Naive thymus-derived CD4-positive, alpha-beta T cell (primary cell): ENCODE measurements around the gene MANSC1. TPM values are rescaled to one million over a fixed set of nuclear protein-coding genes. Genes with fewer than 3 reads are reported as not detected.

ENCODE experiments used
- ATAC-seq: fragments of 150-1000 bp; cut with Tn5 transposase; 2 replicates; pipeline ENCODE4 v1.10.0; 2021; ENCODE audit warnings: mild to moderate bottlenecking, moderate library complexity
- CTCF ChIA-PET: fragments of 350-600 bp; sonication (Branson Sonifier 250); formaldehyde crosslinking; loops from one replicate; lab custom pipeline; 2021; ENCODE audit warnings: antibody characterized with exemption; lab: Charles Lee
- POLR2A ChIA-PET: fragments of 350-600 bp; sonication (Branson Sonifier 250); formaldehyde crosslinking; loops from one replicate; lab custom pipeline; 2021; ENCODE audit warnings: antibody characterized with exemption, inconsistent platforms; lab: Charles Lee
- DNase-seq, 9 donors: peaks; one replicate each; pipeline versions ENCODE4 v3.0.0 to v3.0.0-alpha.2; 2020 to 2022; ENCODE audit warnings: mixed read lengths in 1 of 9
- H3K27ac ChIP-seq: one replicate; pipeline ENCODE4 v1.7.0; 2013; ENCODE audit warnings: mild to moderate bottlenecking, low read depth, low read length, moderate library complexity
- H3K27me3 ChIP-seq, 2 donors: one replicate each; pipeline ENCODE4 v1.7.0; 2013; ENCODE audit warnings: low read length in 2 of 2, mild to moderate bottlenecking in 2 of 2, moderate library complexity in 2 of 2; ENCODE audit not compliant: control insufficient read depth in 2 of 2, insufficient read depth in 2 of 2
- H3K36me3 ChIP-seq, 3 experiments: 1 replicate in 2 of 3; 2 replicates in 1 of 3; pipeline ENCODE4 v1.7.0; 2013; ENCODE audit warnings: low read length in 3 of 3, mild to moderate bottlenecking in 3 of 3, moderate library complexity in 1 of 3; ENCODE audit not compliant: insufficient read depth in 3 of 3, control insufficient read depth in 2 of 3
- H3K4me1 ChIP-seq, 2 donors: one replicate each; pipeline ENCODE4 v1.7.0; 2013; ENCODE audit warnings: low read length in 2 of 2, mild to moderate bottlenecking in 2 of 2, moderate library complexity in 1 of 2; ENCODE audit not compliant: control insufficient read depth in 2 of 2, insufficient read depth in 2 of 2
- H3K4me3 ChIP-seq: 2 replicates; pipeline ENCODE4 v1.7.0; 2013; ENCODE audit warnings: mild to moderate bottlenecking, low read length
- H3K9me3 ChIP-seq, 3 experiments: 1 replicate in 2 of 3; 2 replicates in 1 of 3; pipeline ENCODE4 v1.7.0; 2013; ENCODE audit warnings: low read length in 3 of 3; ENCODE audit not compliant: control insufficient read depth in 2 of 3
- H3K27ac Mint-ChIP-seq, 9 donors: one replicate each; pipeline ENCODE4 v1.8.0; 2020 to 2022; ENCODE audit warnings: mixed read lengths in 9 of 9, mild to moderate bottlenecking in 8 of 9, moderate library complexity in 5 of 9, inconsistent platforms in 2 of 9
- H3K27me3 Mint-ChIP-seq, 5 donors: one replicate each; pipeline ENCODE4 v1.8.0; 2021 to 2022; ENCODE audit warnings: mixed read lengths in 5 of 5, mild to moderate bottlenecking in 1 of 5
- H3K36me3 Mint-ChIP-seq, 5 donors: one replicate each; pipeline ENCODE4 v1.8.0; 2020 to 2022; ENCODE audit warnings: mixed read lengths in 5 of 5, mild to moderate bottlenecking in 3 of 5, inconsistent platforms in 1 of 5
- H3K4me1 Mint-ChIP-seq, 7 donors: one replicate each; pipeline ENCODE4 v1.8.0; 2020 to 2022; ENCODE audit warnings: mixed read lengths in 7 of 7, mild to moderate bottlenecking in 3 of 7, inconsistent platforms in 1 of 7
- H3K4me3 Mint-ChIP-seq, 10 donors: one replicate each; pipeline ENCODE4 v1.8.0; 2020 to 2022; ENCODE audit warnings: mild to moderate bottlenecking in 10 of 10, mixed read lengths in 10 of 10, moderate library complexity in 6 of 10, inconsistent platforms in 2 of 10
- H3K9me3 Mint-ChIP-seq, 11 donors: one replicate each; pipeline ENCODE4 v1.8.0; 2020 to 2022; ENCODE audit warnings: mixed read lengths in 11 of 11, mild to moderate bottlenecking in 4 of 11, inconsistent platforms in 1 of 11, moderate library complexity in 1 of 11
- intact Hi-C, 2 donors: fragments of 100-400 bp; cut with micrococcal nuclease; formaldehyde crosslinking; loops; one replicate each; pipeline ENCODE4 v1.15.1; 2023
- polyA plus RNA-seq, 2 donors: library from polyadenylated mRNA; unstranded; fragments of 300-500 nt; fragmentation: Illumina TruSeq; gene quantifications; one replicate each; pipeline ENCODE4 v1.2.3, GENCODE V29; 2021
- total RNA-seq, 6 experiments: library from RNA in 5 of 6; stranded (reverse) in 5 of 6; gene quantifications; 1 replicate in 5 of 6; 2 replicates in 1 of 6; pipeline ENCODE4 v1.2.3 and lab custom pipeline; 2021 to 2026

The MANSC1 gene
- total and polyA plus RNA-seq, 7 experiments from 2014 or later = 0.60 to 4.2 (median 0.97) TPM

DNA sequence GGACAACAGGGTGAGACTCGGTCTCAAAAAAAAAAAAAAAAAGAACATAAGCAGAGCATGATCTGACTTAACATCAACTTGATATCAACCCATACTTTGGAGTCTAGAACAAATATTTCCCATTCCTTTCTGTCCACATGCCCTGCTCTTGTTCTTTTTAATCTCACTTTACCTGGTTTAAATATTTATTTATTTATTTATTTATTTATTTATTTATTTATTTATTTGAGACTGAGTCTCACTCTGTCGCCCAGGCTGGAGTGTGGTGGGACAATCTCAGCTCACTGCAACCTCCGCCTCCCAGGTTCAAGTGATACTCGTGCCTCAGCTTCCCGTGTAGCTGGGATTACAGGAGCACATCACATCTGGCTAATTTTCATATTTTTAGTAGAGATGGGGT lies 63.6 kb downstream of the MANSC1 start:
- no peaks in the 10 kb centered on the region for H3K36me3 ChIP-seq
- intact Hi-C loops = no loop called here
- H3K27ac ChIP-seq = no peak overlapping the region
- ChIA-PET CTCF (no interaction called here), POLR2A (no interaction called here)
- ATAC-seq (no peak), DNase-seq (no peak)
- no peak overlapping the region for H3K4me3 ChIP-seq
- Mint-ChIP-seq H3K27ac (no peak overlapping the region), H3K9me3 (no peaks in the 10 kb centered on the region), H3K4me1 (peaks cover 0 to 15% (median 13%) of the 10 kb centered on the region in 7 donors), H3K27me3 (peaks cover 0 to 21% (median 0%) of the 10 kb centered on the region in 5 donors), H3K4me3 (no peak overlapping the region), H3K36me3 (no peaks in the 10 kb centered on the region)
- H3K9me3 ChIP-seq = no peaks in the 10 kb centered on the region
- H3K27me3 ChIP-seq = no peaks in the 10 kb centered on the region
- no peaks in the 10 kb centered on the region for H3K4me1 ChIP-seq

GRCh38 chr12:12282761-12283425 lies 67.1 kb downstream of the MANSC1 start:
- Histone ChIP-seq H3K4me3 (no peak overlapping the region), H3K27me3 (no peaks in the 10 kb centered on the region), H3K9me3 (no peaks in the 10 kb centered on the region), H3K27ac (no peak overlapping the region), H3K4me1 (no peaks in the 10 kb centered on the region), H3K36me3 (no peaks in the 10 kb centered on the region)
- ChIA-PET POLR2A (interaction anchor here (0.7 kb wide), 1 partner anchor 1668 kb away, joined by 3 read pairs; no protein-coding TSS in a partner anchor), CTCF (interaction anchor here (1.0 kb wide), 1 partner anchor 20 kb away, joined by 4 read pairs; no protein-coding TSS in a partner anchor)
- ATAC-seq = no peak
- Mint-ChIP-seq H3K27ac (no peak overlapping the region), H3K36me3 (peaks cover 0 to 2% (median 1%) of the 10 kb centered on the region in 5 donors), H3K4me1 (no peaks in the 10 kb centered on the region), H3K27me3 (peaks cover 0 to 28% (median 4%) of the 10 kb centered on the region in 5 donors), H3K4me3 (no peak overlapping the region), H3K9me3 (peaks cover 0 to 6% (median 3%) of the 10 kb centered on the region in 11 donors)
- no peak for DNase-seq
- intact Hi-C loops = no loop called here

- ChIA-PET POLR2A (no interaction called here), CTCF (interaction anchor here (1.0 kb wide), 1 partner anchor 19 kb away, joined by 4 read pairs; no protein-coding TSS in a partner anchor)
- H3K36me3 ChIP-seq = no peaks in the 10 kb centered on the region
- H3K9me3 Mint-ChIP-seq = peaks cover 0 to 13% (median 6%) of the 10 kb centered on the region in 11 donors
- no peak overlapping the region for H3K4me3 Mint-ChIP-seq
- H3K9me3 ChIP-seq = no peaks in the 10 kb centered on the region
- peaks cover 0 to 26% (median 4%) of the 10 kb centered on the region in 5 donors for H3K27me3 Mint-ChIP-seq
- H3K36me3 Mint-ChIP-seq = peaks cover 0 to 9% (median 5%) of the 10 kb centered on the region in 5 donors
- no peaks in the 10 kb centered on the region for H3K27me3 ChIP-seq
- ATAC-seq (no peak), DNase-seq (no peak)
- H3K4me1 Mint-ChIP-seq = no peaks in the 10 kb centered on the region
- no peaks in the 10 kb centered on the region for H3K4me1 ChIP-seq
- H3K27ac ChIP-seq = no peak overlapping the region
- no peak overlapping the region for H3K4me3 ChIP-seq
- no peak overlapping the region for H3K27ac Mint-ChIP-seq
- intact Hi-C loops = no loop called here
Measured at GRCh38 chr12:12282202-12282601, 67.8 kb downstream of the MANSC1 start.

DNA sequence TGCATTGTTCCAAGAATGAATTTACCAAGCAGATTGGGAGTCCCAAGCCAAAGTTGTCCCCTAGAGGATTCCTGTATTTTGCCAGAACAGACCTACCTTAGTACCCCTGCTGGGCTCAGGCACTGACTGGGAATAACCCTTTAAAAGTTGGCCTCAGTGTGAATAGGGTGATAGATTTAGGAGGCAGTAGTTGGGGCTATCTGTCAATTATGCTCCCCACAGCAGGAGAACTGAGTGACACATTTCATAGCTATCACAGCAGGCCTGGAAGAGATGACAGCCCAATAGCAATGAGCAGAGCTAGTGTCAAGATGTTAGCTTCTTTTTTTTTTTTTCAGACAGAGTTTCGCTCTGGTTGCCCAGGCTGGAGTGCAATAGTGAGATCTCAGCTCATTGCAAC lies 68.9 kb downstream of the MANSC1 start:
- H3K4me1 Mint-ChIP-seq = no peaks in the 10 kb centered on the region
- H3K27me3 Mint-ChIP-seq = peaks cover 0 to 30% (median 4%) of the 10 kb centered on the region in 5 donors
- H3K36me3 ChIP-seq = no peaks in the 10 kb centered on the region
- ATAC-seq = no peak
- H3K4me3 Mint-ChIP-seq = no peak overlapping the region
- H3K4me3 ChIP-seq = no peak overlapping the region
- H3K27me3 ChIP-seq = no peaks in the 10 kb centered on the region
- no peaks in the 10 kb centered on the region for H3K4me1 ChIP-seq
- POLR2A ChIA-PET = no interaction called here
- H3K9me3 Mint-ChIP-seq = peaks cover 0 to 21% (median 9%) of the 10 kb centered on the region in 11 donors
- DNase-seq = no peak
- H3K27ac ChIP-seq = no peak overlapping the region
- H3K36me3 Mint-ChIP-seq = peaks cover 0 to 15% (median 6%) of the 10 kb centered on the region in 5 donors
- no peaks in the 10 kb centered on the region for H3K9me3 ChIP-seq
- intact Hi-C loops = no loop called here
- CTCF ChIA-PET = no interaction called here
- no peak overlapping the region for H3K27ac Mint-ChIP-seq

GRCh38 chr12:12278899-12279298 lies 71.1 kb downstream of the MANSC1 start:
- Mint-ChIP-seq H3K27ac (no peak overlapping the region), H3K36me3 (peaks cover 0 to 20% (median 6%) of the 10 kb centered on the region in 5 donors), H3K4me1 (no peaks in the 10 kb centered on the region), H3K27me3 (peaks cover 0 to 29% (median 4%) of the 10 kb centered on the region in 5 donors), H3K9me3 (peaks cover 0 to 28% (median 14%) of the 10 kb centered on the region in 11 donors), H3K4me3 (no peak overlapping the region)
- Histone ChIP-seq H3K27ac (no peak overlapping the region), H3K36me3 (no peaks in the 10 kb centered on the region), H3K9me3 (no peaks in the 10 kb centered on the region), H3K27me3 (no peaks in the 10 kb centered on the region), H3K4me3 (no peak overlapping the region), H3K4me1 (no peaks in the 10 kb centered on the region)
- ChIA-PET CTCF (no interaction called here), POLR2A (interaction anchor here (0.6 kb wide), 1 partner anchor 290 kb away, joined by 4 read pairs; no protein-coding TSS in a partner anchor)
- DNase-seq = no peak
- no peak for ATAC-seq
- intact Hi-C loops = no loop called here

Other genes starting within 250 kb of the MANSC1 start
- 10 to 100 TPM in 1 of 5 experiments, 1 to 10 TPM in 4; 1.6 to 12.6 (median 7.4) TPM for gene LRP6, start 83.2 kb downstream of the MANSC1 start, total RNA-seq
- gene LRP6, start 83.2 kb downstream of the MANSC1 start, polyA plus RNA-seq = 1 to 10 TPM; 4.2 to 5.2 TPM
- gene BORCS5, start 6.8 kb upstream of the MANSC1 start, total RNA-seq = 10 to 100 TPM; 15.3 to 28.2 (median 22.1) TPM
- 10 to 100 TPM in 1 of 2 donors, 1 to 10 TPM in 1; 8.4 to 15.6 TPM for gene BORCS5, start 6.8 kb upstream of the MANSC1 start, polyA plus RNA-seq
- 10 to 100 TPM; 26.8 to 42.8 (median 38.9) TPM for gene DUSP16, start 212.6 kb upstream of the MANSC1 start, total RNA-seq
- gene DUSP16, start 212.6 kb upstream of the MANSC1 start, polyA plus RNA-seq = 1 to 10 TPM; 4.4 to 5.0 TPM